ENCODE measurements around the gene DVL1.
"Not testable (repeated sequence)": the region's sequence is repeated elsewhere in the genome, so short reads cannot be mapped to it uniquely, and the experiment has no call there.

DVL1 gene

GRCh38 chr1:1349256-1350012 lies at the start of gene DVL1:
DVL1 (minus strand) TSS chr1:1349418; CDS start chr1:1349065, 353 bp downstream.
- in situ Hi-C loops (cut with MboI; ENCODE audit: low sequenced_read_pairs), result no loop called here

GRCh38 chr1:1398677-1399186 lies 49.5 kb upstream of the DVL1 start:
- in situ Hi-C loops (cut with MboI; ENCODE audit: low sequenced_read_pairs), result no loop called here

DNA sequence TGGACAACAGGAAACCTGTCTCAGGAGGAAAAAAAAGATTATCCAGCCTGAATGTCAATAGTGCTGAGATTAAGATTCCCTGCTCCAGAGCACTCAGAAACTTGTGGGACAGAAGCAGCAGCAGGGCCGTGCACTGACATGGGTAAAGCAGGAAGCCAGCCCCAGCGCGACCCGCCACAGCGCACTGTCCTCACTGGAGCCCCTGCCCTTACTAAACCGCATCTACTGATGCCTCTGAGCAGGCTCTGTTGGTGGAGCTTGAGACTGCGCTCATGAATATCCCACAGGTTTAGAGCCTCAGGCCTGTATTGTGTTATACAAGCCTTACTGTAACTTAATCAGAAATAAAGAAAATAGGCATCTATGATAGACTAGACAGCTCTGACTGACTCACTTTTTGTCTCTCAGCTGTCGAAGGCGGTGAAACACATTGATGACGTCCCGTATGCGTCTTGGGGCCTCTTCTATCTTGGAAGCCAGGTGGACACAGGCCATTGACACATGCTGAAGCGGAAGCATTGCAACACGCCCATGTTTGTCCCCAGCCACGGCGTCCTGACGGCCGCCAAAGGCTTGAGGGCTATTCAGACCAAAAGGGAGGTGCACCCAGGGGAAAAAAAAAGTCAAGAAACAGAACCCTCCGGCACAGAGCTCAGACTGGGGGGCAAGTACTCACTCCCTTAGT lies 48.8 kb upstream of the DVL1 start:
- in situ Hi-C loops (cut with MboI; ENCODE audit: low sequenced_read_pairs), result no loop called here

- in situ Hi-C loops (cut with MboI; ENCODE audit: low sequenced_read_pairs), result no loop called here
Observed at GRCh38 chr1:1395166-1395565, 45.9 kb upstream of the DVL1 start.

DNA sequence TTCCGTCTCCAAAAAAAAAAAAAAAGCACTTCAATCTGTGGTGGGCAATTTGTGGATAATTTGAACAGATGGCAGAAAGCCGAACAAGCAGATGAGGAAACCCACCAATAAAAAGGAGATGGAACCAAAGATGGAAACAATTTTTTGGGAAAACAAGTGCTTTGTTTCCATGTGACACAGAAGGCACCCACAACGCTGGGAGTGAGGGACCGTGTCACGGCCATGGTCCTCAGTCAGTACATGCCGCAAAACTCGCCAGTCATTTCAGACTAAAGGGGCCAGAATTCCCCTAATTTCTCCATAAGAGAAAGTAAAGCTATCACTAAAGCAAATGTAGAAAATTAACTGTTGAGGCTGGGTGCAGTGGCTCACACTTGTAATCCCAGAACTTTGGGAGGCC lies 44.9 kb upstream of the DVL1 start:
- in situ Hi-C loops (cut with MboI; ENCODE audit: low sequenced_read_pairs), result no loop called here

- in situ Hi-C loops (cut with MboI; ENCODE audit: low sequenced_read_pairs), result no loop called here
Observed at GRCh38 chr1:1393428-1393827, 44.2 kb upstream of the DVL1 start.

DNA sequence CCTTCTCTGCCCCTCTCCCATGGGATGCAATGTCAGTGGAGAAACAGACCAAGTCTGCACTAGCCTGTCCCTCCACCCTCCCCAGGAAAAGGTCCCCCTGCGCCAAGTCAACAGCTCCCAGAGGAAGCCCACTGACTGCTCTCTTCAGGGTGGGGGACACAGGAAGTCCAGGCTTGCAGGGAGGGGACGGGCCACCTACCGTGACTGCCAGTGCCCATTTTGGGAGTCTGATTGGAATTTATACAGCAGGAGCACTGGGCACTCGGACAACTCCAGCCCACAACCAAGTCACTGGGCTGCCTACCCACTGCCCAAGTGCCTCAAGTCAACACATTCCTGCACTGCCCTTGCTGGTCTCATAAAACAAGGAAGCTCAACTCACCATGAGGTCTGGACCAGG lies 43.8 kb upstream of the DVL1 start:
- in situ Hi-C loops (cut with MboI; ENCODE audit: low sequenced_read_pairs), result no loop called here

DNA sequence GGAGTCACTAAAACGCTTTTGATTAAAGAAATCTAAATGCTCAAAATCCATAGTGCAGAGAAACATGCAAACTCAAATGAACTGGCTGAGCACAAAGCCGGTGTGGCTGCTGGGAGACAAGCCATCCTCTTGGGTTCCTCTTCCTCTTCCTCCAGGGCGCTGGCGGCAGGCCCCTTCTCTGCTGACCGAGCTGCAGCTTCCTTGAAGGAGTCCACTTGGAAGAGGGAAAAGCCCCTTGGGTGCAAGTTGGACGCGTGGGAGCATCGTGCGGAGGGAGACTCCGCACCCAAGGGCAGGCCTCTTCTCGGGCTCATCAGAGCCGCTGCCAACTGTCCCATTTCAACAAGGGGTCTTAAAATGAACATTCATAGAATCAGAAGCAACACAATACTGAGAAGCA lies 42.0 kb upstream of the DVL1 start:
- in situ Hi-C loops (cut with MboI; ENCODE audit: low sequenced_read_pairs), result no loop called here

GRCh38 chr1:1390675-1391074 lies 41.5 kb upstream of the DVL1 start:
- in situ Hi-C loops (cut with MboI; ENCODE audit: low sequenced_read_pairs), result no loop called here

GRCh38 chr1:1388078-1388472 lies 38.9 kb upstream of the DVL1 start:
- in situ Hi-C loops (cut with MboI; ENCODE audit: low sequenced_read_pairs), result no loop called here

DNA sequence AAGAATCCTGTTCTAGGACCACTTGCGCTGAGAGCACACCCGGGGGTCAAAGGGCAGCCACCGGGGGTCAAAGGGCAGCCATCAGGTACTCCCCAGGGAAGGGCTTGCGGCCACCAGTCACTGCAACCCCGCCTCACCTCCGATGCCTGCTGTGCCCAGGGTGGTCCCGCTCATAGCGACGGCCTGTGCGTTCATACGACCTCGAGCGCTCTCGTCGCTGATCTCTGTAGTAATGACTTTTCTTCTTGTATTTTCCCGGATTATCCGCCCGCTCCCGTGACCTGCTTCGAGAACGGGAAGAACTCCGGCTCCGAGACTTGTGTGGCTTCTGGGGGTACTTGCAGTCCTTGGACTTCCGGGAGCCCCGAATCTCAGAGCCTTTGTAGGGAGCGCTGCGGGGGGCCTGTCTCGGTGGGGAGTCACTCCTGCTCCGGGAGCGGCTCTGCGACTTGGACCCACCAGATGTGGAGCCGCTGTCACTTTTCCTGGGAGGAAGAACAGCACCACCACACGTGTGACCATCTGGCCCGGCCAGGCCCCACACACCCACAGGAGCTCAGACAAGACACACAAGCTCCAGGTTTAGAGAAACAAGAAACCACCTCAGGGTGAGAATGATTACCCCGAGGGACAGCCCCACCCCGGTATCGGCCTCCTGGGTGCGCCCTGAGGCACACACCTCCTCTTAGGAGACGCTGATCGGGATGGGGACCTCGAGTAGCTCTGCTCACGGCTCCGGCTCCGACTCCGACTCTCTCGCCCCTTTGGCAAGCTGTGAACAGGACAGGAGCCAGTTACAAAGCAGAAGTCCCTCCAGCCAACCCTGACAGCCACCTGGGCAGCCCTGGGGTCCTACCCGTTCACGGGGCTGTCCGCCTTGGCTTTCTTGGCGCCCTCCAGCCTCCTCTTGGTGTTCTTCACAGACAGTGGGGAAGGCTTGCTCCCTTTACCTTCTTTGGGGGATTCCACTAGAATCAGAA lies 38.2 kb upstream of the DVL1 start:
- in situ Hi-C loops (cut with MboI; ENCODE audit: low sequenced_read_pairs), result no loop called here

DNA sequence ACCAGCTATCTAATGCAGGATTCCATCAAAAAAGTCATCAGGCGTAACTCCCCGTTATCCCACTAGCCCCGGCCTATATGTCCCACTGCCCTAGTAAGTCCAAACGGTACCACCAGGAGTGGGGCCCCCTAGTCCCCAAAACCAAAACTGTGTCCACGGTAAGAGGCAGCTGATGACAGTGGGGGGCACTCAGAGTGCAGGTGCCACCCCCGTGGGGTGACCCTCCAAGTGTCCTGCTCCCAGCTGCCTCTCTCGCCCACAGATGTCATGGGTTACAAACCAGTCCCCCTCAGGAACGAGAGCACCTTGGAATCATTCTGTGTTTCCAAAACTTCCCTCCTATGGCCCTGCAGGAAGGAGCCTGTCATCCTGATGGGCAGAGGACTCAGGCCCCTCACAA lies 36.7 kb upstream of the DVL1 start:
- in situ Hi-C loops (cut with MboI; ENCODE audit: low sequenced_read_pairs), result no loop called here

- in situ Hi-C loops (cut with MboI; ENCODE audit: low sequenced_read_pairs), result not testable (repeated sequence)
Observed at GRCh38 chr1:1385339-1385738, 36.1 kb upstream of the DVL1 start.

- in situ Hi-C loops (cut with MboI; ENCODE audit: low sequenced_read_pairs), result no loop called here
Observed at GRCh38 chr1:1381294-1381693, 32.1 kb upstream of the DVL1 start.

DNA sequence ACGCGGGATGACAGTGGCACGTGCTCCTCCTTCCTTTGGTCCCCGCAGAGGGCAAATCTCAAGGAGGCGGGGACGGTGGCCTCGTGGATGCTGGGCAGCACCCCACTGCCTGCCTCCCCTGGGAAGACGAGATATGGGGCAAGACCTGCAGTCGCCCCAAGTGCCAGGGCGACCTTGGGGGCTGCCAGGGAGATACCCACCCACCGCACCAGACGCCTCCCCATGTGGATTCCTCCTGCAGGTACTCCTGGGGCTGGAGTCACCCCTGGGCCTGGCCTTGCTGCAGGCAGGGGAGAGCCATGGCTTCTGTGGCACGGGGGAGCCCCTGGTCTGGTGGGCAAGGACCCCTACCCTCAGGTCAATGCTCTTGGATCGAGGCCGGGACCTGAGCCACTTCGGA lies 31.6 kb upstream of the DVL1 start:
- in situ Hi-C loops (cut with MboI; ENCODE audit: low sequenced_read_pairs), result no loop called here

GRCh38 chr1:1377540-1378205 lies 28.5 kb upstream of the DVL1 start:
- in situ Hi-C loops (cut with MboI; ENCODE audit: low sequenced_read_pairs), result no loop called here

- in situ Hi-C loops (cut with MboI; ENCODE audit: low sequenced_read_pairs), result no loop called here
Observed at GRCh38 chr1:1376551-1377226, 27.5 kb upstream of the DVL1 start.

DNA sequence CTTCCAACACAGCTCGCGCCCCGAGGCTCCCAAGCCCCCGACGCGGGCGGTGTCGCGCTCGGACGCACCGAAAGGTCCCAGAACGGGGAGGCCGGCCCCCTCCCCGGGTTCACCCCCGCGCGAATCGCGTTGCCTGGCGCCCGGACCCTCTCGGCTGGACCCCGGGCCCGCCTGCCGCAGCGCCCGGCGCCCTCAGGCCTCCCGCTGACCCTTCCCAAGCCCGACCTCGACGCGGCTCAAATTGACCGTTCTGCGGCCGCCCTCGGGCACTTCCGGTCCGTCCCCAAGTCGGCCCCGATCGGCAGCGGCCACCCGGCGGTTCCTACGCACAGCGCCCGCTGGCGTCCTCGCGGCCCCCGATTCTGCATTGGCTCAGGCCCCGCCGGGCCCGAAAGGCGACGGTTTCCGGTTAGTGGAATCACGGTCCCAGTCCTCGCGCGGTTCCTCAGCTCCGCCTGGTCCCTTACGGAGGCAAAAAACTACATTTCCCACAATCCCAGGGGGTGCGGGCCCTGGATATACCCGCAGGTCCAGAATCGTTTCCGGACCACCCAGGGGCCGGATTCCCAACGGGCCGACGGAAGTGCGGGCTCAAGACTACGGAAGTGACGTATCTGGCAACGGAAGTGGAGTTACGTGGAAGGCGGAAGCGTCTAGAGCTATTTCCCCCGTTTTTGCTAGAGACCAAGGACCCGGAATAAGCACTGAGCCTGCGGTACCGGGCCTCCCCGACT lies 25.9 kb upstream of the DVL1 start, which contains the start of gene AURKAIP1:
TSS of gene AURKAIP1 (minus strand) at position 279 of the 734 bp plus-strand sequence. CDS start 451 bp downstream, outside the sequence.
- in situ Hi-C loops (cut with MboI; ENCODE audit: low sequenced_read_pairs), result no loop called here

DNA sequence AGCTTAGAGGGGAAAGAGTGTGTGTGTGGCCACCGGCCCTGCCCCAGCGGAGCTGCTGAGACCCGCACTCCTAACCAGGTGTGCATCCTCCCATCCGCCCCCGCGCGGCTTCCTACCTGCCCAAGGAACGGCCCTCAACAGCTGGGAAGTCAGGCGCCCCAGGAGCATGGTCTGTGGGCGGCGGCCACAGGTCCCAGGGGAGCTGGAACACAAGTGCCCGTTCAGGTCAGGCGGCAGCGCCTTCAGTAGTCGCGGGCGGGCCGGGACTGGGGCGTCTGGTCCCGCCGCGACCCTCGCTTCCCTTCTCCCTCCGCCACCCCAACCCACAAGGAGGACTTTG lies 25.3 kb upstream of the DVL1 start:
- in situ Hi-C loops (cut with MboI; ENCODE audit: low sequenced_read_pairs), result no loop called here

All from hTERT RPE-1 (cell line).